SH-SY5Y (cell line): ENCODE data around the gene HPSE.

Experiments used
- GATA2 ChIP-seq: IDR thresholded peaks from 2 replicates; pipeline ENCODE4 v1.6.1; 2011; ENCODE audit warnings: mild to moderate bottlenecking, low read depth, low read length
- GATA3 ChIP-seq: IDR thresholded peaks from 2 replicates; pipeline ENCODE4 v1.6.1; 2011; ENCODE audit warnings: low read depth, mild to moderate bottlenecking, low read length, moderate library complexity

HPSE gene

DNA sequence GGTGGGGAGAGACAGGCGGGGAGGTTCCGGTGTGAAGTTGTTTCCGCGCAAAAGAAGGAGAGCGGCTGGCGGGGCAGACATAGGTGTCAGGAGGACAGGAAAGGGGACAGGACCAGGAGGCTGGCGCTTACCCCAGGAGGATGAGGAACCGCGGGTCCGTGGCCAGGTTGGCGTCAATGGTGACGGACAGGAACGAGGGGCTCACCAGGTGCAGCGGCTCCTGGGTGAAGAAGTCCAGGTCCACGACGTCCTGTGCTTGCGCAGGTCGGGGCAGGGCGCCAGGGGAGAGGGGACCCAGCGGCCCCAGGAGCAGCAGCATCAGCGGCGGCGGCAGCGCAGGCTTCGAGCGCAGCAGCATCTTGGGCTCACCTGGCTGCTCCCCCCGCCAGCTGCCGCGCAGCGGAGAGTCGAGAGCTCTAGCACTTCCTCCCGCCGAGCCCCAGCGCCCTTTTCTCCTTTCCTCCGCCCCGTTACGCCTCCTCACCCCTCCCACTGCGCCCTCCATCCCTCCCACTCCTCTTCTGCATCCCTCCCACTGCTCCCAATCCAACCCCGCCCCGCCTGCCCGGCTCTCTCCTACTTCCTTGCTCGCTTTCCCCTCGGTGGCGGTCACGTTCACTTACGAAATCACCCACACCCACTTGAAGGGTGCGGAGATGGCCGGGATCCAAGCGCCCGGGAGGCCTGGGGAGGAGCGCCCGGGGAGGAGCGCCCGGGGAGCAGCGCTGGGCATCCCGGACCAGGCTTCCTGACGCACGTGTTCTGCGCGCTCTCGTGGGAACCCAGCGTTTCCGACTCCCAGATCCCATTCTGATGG lies at the start of gene HPSE:
Gene HPSE (minus strand): TSS at position 424 of the 817 bp plus-strand sequence. CDS start 66 bp downstream, at position 358.
- no peak for TF ChIP-seq GATA3
- TF ChIP-seq GATA2, result no peak

GRCh38 chr4:83382850-83383249 lies 48.2 kb upstream of the HPSE start:
- TF ChIP-seq GATA2 (no peak), GATA3 (no peak)

DNA sequence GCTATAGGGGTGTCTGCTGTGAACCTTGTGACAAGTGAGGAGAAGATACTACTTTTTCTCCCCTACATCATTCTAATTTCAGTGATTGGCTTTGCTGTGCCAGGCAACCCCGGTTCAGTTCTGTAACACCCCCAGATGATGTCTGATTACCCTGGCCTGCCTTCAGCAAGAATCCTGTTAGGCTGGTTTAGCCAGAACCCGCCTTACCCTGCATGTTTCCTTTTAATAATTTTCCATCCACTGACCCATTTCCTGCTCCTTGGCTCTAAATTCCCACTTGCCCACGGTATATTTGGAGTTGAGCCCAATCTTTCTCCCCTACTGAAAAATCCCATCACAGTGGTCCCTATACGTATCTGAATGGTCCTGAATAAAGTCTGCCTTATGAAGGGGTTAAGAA lies 46.5 kb upstream of the HPSE start:
- TF ChIP-seq GATA3 (no peak), GATA2 (no peak)

DNA sequence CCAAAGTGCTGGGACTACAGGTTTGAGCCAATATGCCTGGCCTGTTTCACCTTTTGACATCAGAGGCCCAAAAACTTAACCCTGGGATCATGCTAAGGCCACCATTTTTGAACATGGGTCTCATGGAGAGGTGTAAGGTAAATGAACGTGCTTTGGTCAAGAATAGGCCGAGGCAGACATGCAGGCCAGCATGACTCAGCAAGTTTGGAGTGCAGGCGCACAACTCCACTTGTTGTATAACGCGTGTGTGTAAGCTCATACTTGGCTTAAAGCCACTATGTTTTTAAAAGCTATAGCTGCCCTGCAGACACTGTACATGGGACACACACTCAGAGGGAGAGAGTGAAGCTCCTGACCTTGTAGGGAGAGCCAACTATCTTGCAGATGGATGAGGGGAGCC lies 43.8 kb upstream of the HPSE start:
- TF ChIP-seq GATA2 (no peak), GATA3 (no peak)

- TF ChIP-seq GATA2, result no peak
- TF ChIP-seq GATA3, result no peak
Observed at GRCh38 chr4:83372931-83373330, 38.3 kb upstream of the HPSE start.

DNA sequence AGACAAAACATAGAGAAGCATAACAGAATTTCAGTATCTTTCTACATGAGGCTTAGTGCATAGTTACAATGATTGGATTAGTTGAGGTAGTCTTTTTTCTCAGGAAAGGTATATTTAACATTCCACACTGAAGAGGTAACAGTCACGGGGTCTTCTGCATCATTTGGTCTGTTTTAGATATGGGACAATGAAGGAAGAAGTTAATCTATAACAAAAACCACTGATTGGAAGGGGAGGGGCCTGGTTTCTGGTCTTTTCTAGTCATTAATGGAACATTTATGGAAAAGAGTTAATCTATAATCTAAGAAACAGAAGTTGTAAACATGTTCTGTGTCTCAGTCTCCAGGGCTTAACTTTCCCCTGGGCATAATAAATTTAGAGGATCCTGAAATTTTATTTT lies 37.3 kb upstream of the HPSE start:
- TF ChIP-seq GATA3, result no peak
- no peak for TF ChIP-seq GATA2

DNA sequence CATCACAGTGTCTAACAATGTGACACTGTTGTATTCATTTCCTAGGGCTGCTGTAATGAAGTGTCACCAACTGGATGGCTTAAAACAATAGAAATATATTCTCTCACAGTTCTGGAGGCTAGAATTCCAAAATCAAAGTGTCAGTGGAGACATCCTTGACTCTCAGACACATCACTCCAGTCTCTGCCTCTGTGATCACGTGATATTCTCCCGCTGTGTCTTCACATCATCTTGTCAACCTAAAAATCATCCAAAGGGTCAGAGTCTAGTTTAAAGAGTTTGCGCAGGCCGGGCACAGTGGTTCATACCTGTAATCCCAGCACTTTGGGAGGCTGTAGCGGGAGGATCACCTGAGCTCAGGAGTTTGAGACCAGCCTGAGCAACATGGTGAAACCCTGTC lies 36.6 kb upstream of the HPSE start:
- no peak for TF ChIP-seq GATA2

- TF ChIP-seq GATA3 (no peak), GATA2 (no peak)
Observed at GRCh38 chr4:83370640-83370906, 35.9 kb upstream of the HPSE start.

- TF ChIP-seq GATA3 (no peak), GATA2 (no peak)
Observed at GRCh38 chr4:83369831-83370639, 35.4 kb upstream of the HPSE start.

DNA sequence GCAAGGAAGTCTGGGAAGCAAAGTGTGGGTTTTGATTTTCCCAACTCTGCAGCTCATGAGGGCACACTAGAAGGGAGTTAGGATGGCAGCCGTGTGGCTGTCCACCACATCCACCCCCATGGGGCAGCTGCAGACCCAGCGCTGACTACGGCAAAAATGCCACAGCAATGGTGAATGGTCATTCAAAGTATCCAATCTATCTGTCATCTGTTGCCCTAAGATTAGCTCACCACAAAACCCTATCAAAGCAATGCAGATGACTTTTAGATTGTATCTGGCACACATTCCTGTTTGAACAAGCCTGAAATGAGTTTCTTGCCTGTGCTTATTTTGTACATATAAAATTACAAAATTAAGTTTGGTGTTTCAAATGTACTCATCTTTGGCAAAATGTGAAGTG lies 29.7 kb upstream of the HPSE start:
- TF ChIP-seq GATA3, result no peak

DNA sequence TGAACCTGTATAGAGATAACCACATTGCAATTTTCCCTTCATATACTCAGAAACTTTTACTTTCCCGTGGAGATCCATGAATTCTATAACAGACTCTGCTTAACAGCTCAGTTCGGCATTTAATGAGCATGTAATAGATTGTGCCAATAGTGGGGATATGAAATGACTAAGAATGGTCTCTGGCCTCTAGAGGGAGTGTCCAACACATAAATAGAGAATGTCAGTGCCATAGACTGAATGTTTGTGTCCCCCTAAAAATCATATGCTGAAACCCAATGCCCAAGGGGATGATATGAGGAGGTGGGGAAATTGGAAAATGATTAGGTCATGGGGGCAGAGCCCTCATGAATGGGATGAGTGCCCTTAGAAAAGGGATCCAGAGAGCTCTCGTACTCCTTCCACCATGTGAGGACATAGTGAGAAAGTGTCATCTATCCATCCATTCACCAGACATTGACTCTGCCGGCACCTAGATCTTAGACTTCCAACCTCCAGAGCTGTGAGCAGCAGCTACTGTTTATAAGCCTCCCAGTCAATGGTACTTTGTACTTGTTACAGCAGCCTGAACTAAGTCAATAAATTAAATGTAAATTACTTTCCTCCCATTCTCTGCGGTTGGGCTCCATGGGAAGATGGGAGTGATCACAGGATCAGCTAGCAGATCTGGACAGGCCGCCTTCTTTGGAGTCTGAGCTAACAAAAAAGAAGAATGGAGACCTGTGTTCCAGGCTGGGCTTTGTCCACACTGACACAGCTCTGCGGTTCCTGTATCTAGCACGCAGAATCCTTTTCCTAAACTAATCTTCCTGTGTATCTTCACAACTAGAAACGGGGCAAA lies 28.1 kb upstream of the HPSE start:
- TF ChIP-seq GATA3 (no peak), GATA2 (no peak)

- TF ChIP-seq GATA2 (no peak), GATA3 (no peak)
Observed at GRCh38 chr4:83361416-83362103, 26.9 kb upstream of the HPSE start.

- TF ChIP-seq GATA3, result no peak
Observed at GRCh38 chr4:83360018-83360417, 25.4 kb upstream of the HPSE start.

DNA sequence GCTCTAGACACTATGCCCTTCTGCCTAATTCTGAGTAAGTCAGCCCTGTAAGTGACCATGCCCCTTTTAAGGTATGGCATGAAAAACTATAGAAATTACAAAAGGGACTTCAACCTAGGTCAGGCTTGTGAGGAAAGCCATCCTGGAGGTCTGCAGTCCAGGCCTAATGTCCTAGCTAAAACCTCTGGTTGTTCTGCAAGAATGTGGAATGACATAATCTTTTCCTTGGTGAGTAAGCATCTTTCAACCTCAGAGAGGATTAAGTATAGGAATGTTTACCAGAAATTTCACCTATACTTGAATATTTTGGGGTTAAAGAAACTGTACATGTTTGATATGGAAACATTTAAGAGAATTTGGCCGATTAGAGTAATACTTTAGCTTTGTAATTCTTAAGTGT lies 23.8 kb upstream of the HPSE start:
- TF ChIP-seq GATA2, result no peak
- TF ChIP-seq GATA3, result no peak

DNA sequence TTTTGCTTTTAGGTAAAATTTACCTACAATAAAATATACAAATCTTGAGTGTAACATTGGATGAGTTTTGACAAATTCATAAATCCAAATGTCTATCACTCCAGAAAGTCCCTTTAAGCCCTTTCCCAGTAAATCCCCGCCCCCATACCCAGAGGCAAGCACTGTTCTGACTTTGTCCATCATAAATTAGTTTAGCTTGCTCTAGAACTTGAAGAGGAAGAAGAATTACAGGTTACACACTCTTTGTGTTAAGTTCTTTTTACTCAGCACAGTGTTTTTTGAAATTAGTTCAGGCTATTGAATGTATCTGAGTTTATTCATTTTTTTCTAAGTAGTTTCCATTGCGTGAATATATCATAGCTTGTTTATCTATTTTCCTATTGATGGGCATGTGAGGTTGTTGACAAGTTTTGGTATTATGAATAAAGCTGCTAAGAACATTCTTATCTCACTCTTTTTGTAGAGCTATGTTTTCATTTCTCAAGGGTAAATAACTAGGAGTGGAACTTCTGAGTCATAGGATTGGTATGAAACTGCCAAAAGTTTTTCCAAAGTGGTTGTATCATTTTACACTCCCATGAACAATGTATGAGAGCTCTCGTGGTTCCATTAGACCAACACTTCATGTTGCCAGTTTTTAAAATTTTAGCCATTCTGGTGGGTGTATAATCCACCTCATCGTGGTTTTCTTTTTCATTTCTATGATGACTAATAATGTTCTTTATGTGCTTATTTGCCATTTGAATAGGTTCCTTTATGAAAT lies 22.4 kb upstream of the HPSE start:
- TF ChIP-seq GATA2 (no peak), GATA3 (no peak)
